H1 (cell line): ENCODE results near the gene TDRD1. TPM values are rescaled to one million over a fixed set of nuclear protein-coding genes. Genes with fewer than 3 reads are reported as not detected.

Experiments
- CTCF ChIA-PET: fragments of 300-600 bp; sonication (Branson Sonifier 250); formaldehyde crosslinking; loops from one replicate; lab custom pipeline; 2021; ENCODE audit not compliant: partially characterized antibody; lab: Charles Lee
- POLR2A ChIA-PET: fragments of 300-600 bp; sonication (Branson Sonifier 250); formaldehyde crosslinking; loops from one replicate; lab custom pipeline; 2021; ENCODE audit warnings: inconsistent platforms; ENCODE audit not compliant: partially characterized antibody; lab: Charles Lee
- DNase-seq, 2 experiments: peaks; one replicate each; pipeline versions ENCODE4 v3.0.0 to v3.0.0-alpha.2; 2010 to 2022; ENCODE audit warnings: low spot score in 2 of 2, low read depth in 1 of 2, mixed read lengths in 1 of 2
- FAIRE-seq: peaks from 2 replicates; lab custom pipeline; 2011; peaks lifted over from hg19 to GRCh38; lab: Jason Lieb, UNC
- H2AFZ ChIP-seq: 2 replicates; pipeline ENCODE4 v1.8.1; 2012; ENCODE audit warnings: low read length, inconsistent platforms
- H2AK5ac ChIP-seq: 2 replicates; pipeline ENCODE4 v1.6.1; 2013; ENCODE audit warnings: low read depth, low read length
- H2BK120ac ChIP-seq: replicated peaks from 2 replicates; pipeline ENCODE3; 2013; ENCODE audit warnings: low read depth, low read length, inconsistent platforms
- H2BK12ac ChIP-seq: 2 replicates; pipeline ENCODE4 v1.6.1; 2013; ENCODE audit warnings: low read depth, low read length
- H2BK15ac ChIP-seq: 2 replicates; pipeline ENCODE4 v1.6.1; 2013; ENCODE audit warnings: low read length
- H2BK20ac ChIP-seq: 2 replicates; pipeline ENCODE4 v1.6.1; 2013; ENCODE audit warnings: low read length
- H2BK5ac ChIP-seq: 2 replicates; pipeline ENCODE4 v1.6.1; 2013; ENCODE audit warnings: low read depth, low read length
- H3K14ac ChIP-seq: 2 replicates; pipeline ENCODE4 v1.6.1; 2013; ENCODE audit warnings: inconsistent platforms; ENCODE audit not compliant: insufficient read length
- H3K18ac ChIP-seq: 2 replicates; pipeline ENCODE4 v1.6.1; 2013; ENCODE audit warnings: low read length; ENCODE audit errors: extremely low read depth
- H3K23ac ChIP-seq: 2 replicates; pipeline ENCODE4 v1.6.1; 2013; ENCODE audit warnings: inconsistent platforms; ENCODE audit not compliant: insufficient read length
- H3K23me2 ChIP-seq: 2 replicates; pipeline ENCODE4 v1.6.1; 2013; ENCODE audit warnings: low read depth, low read length
- H3K27ac ChIP-seq: 2 replicates; pipeline ENCODE4 v1.6.1; 2011; ENCODE audit warnings: low read depth, low read length, inconsistent platforms
- H3K27me3 ChIP-seq, 4 experiments: replicated peaks in 1 of 4; 1 replicate in 1 of 4; 2 replicates in 3 of 4; pipeline versions ENCODE4 v1.6.1 to v1.8.1; 2011 to 2013; ENCODE audit warnings: low read length in 3 of 4, mild to moderate bottlenecking in 3 of 4, inconsistent platforms in 2 of 4, mixed read lengths in 2 of 4, moderate library complexity in 1 of 4; ENCODE audit not compliant: control insufficient read depth in 3 of 4, insufficient read depth in 3 of 4; ENCODE audit errors: extremely low read depth in 1 of 4
- H3K36me3 ChIP-seq, 4 experiments: 2 replicates each; pipeline versions ENCODE4 v1.6.1 to v1.8.1; 2011 to 2013; ENCODE audit warnings: mild to moderate bottlenecking in 4 of 4, low read length in 3 of 4, moderate library complexity in 2 of 4, control low read depth in 1 of 4, inconsistent platforms in 1 of 4; ENCODE audit not compliant: insufficient read depth in 4 of 4, control insufficient read depth in 2 of 4
- H3K4ac ChIP-seq: replicated peaks from 2 replicates; pipeline ENCODE3; 2013; ENCODE audit warnings: low read length, low read depth, mixed read lengths, inconsistent platforms; ENCODE audit not compliant: insufficient read length
- H3K4me1 ChIP-seq, 4 experiments: replicated peaks in 1 of 4; 1 replicate in 1 of 4; 2 replicates in 3 of 4; pipeline versions ENCODE4 v1.6.1 to v1.8.1; 2011 to 2013; ENCODE audit warnings: low read length in 3 of 4, inconsistent platforms in 2 of 4, mixed read lengths in 1 of 4; ENCODE audit not compliant: insufficient read depth in 4 of 4, control insufficient read depth in 3 of 4
- H3K4me2 ChIP-seq, 2 experiments: 2 replicates each; pipeline versions ENCODE4 v1.6.1 to v1.8.1; 2011 to 2013; ENCODE audit warnings: low read depth in 2 of 2, low read length in 2 of 2, control low read depth in 1 of 2, inconsistent platforms in 1 of 2, mild to moderate bottlenecking in 1 of 2; ENCODE audit not compliant: insufficient read depth in 1 of 2
- H3K4me3 ChIP-seq, 4 experiments: fragments of 200-600, 300-600 bp in 1 of 4; sonication (generic), shearing (Covaris generic), sonication (Bioruptor Twin) in 1 of 4; 2 replicates each; pipeline versions ENCODE4 v1.5.1 to v1.8.1; 2011 to 2016; ENCODE audit warnings: low read length in 4 of 4, low read depth in 3 of 4, control low read depth in 2 of 4, inconsistent platforms in 2 of 4, mild to moderate bottlenecking in 2 of 4, mixed read lengths in 1 of 4, moderate library complexity in 1 of 4; ENCODE audit not compliant: insufficient read depth in 2 of 4; ENCODE audit errors: extremely low read depth in 1 of 4
- H3K56ac ChIP-seq: replicated peaks from 2 replicates; pipeline ENCODE3; 2013; ENCODE audit warnings: low read depth, mild to moderate bottlenecking, mixed read lengths, low read length, inconsistent platforms; ENCODE audit not compliant: insufficient read length
- H3K79me1 ChIP-seq: 2 replicates; pipeline ENCODE4 v1.6.1; 2013; ENCODE audit warnings: low read depth, low read length, control low read depth
- H3K79me2 ChIP-seq, 2 experiments: 2 replicates each; pipeline versions ENCODE4 v1.6.1 to v1.8.1; 2012 to 2013; ENCODE audit warnings: low read length in 2 of 2, mild to moderate bottlenecking in 2 of 2, inconsistent platforms in 1 of 2; ENCODE audit not compliant: insufficient read depth in 2 of 2, control insufficient read depth in 1 of 2
- H3K9ac ChIP-seq, 4 experiments: replicated peaks in 1 of 4; 1 replicate in 1 of 4; 2 replicates in 3 of 4; pipeline versions ENCODE4 v1.6.1 to v1.8.1; 2011 to 2013; ENCODE audit warnings: low read depth in 3 of 4, low read length in 3 of 4, control low read depth in 2 of 4, mild to moderate bottlenecking in 2 of 4, moderate library complexity in 2 of 4, inconsistent platforms in 1 of 4; ENCODE audit errors: extremely low read depth in 1 of 4
- H3K9me3 ChIP-seq, 2 experiments: 2 replicates each; pipeline versions ENCODE4 v1.6.1 to v1.8.1; 2012 to 2013; ENCODE audit warnings: mild to moderate bottlenecking in 2 of 2, moderate library complexity in 2 of 2, control low read depth in 1 of 2, inconsistent platforms in 1 of 2, low read depth in 1 of 2, low read length in 1 of 2, mixed read lengths in 1 of 2; ENCODE audit not compliant: insufficient read depth in 2 of 2
- H4K20me1 ChIP-seq, 2 experiments: replicated peaks in 1 of 2; 2 replicates each; pipeline versions ENCODE3 to v1.8.1; 2011 to 2013; ENCODE audit warnings: inconsistent platforms in 2 of 2, low read length in 2 of 2, mild to moderate bottlenecking in 1 of 2; ENCODE audit not compliant: insufficient read depth in 2 of 2, control insufficient read depth in 1 of 2
- H4K5ac ChIP-seq: 2 replicates; pipeline ENCODE4 v1.6.1; 2013; ENCODE audit warnings: low read length, low read depth, mixed read lengths, inconsistent platforms; ENCODE audit not compliant: insufficient read length
- H4K8ac ChIP-seq: 2 replicates; pipeline ENCODE4 v1.8.0; 2013; ENCODE audit warnings: mild to moderate bottlenecking, moderate library complexity, low read length, inconsistent platforms; ENCODE audit not compliant: insufficient read depth; ENCODE audit errors: extremely low read depth
- H4K91ac ChIP-seq: replicated peaks from 2 replicates; pipeline ENCODE3; 2013; ENCODE audit warnings: low read length, mixed read lengths, inconsistent platforms; ENCODE audit not compliant: insufficient read length
- BACH1 ChIP-seq: IDR thresholded peaks from 2 replicates; pipeline ENCODE4 v1.6.1; 2012; ENCODE audit warnings: low read length, improper control_type of control experiment
- CHD1 ChIP-seq: IDR thresholded peaks from 2 replicates; pipeline ENCODE4 v1.6.1; 2012; ENCODE audit warnings: low read depth, low read length, improper control_type of control experiment
- CHD2 ChIP-seq: IDR thresholded peaks from 2 replicates; pipeline ENCODE4 v1.6.1; 2012; ENCODE audit warnings: low read length, improper control_type of control experiment
- EP300 ChIP-seq, 2 experiments: IDR thresholded peaks; 1 replicate in 1 of 2; 2 replicates in 1 of 2; pipeline ENCODE4 v1.6.1; 2011 to 2012; ENCODE audit warnings: low read depth in 2 of 2, low read length in 2 of 2, mild to moderate bottlenecking in 2 of 2, borderline replicate concordance in 1 of 2, inconsistent platforms in 1 of 2, moderate library complexity in 1 of 2
- FOSL1 ChIP-seq: IDR thresholded peaks from 2 replicates; pipeline ENCODE4 v1.6.1; 2011; ENCODE audit warnings: mild to moderate bottlenecking, low read depth, low read length, moderate library complexity; ENCODE audit not compliant: insufficient read depth
- HDAC2 ChIP-seq, 2 experiments: fragments of 300-600 bp in 1 of 2; sonication (generic) in 1 of 2; IDR thresholded peaks; 2 replicates each; pipeline ENCODE4 v1.6.1; 2011 to 2012; ENCODE audit warnings: low read depth in 2 of 2, low read length in 2 of 2, mild to moderate bottlenecking in 2 of 2, moderate library complexity in 2 of 2, borderline replicate concordance in 1 of 2, inconsistent platforms in 1 of 2
- KDM1A ChIP-seq: fragments of 200-600, 300-600 bp; sonication (generic); IDR thresholded peaks from 2 replicates; pipeline ENCODE4 v1.7.1; 2016; ENCODE audit warnings: mild to moderate bottlenecking, low read length, borderline replicate concordance
- MAFK ChIP-seq: IDR thresholded peaks from 2 replicates; pipeline ENCODE4 v1.6.1; 2012; ENCODE audit warnings: low read depth, mild to moderate bottlenecking, improper control_type of control experiment, low read length
- POLR2A ChIP-seq, 2 experiments: IDR thresholded peaks; 1 replicate in 1 of 2; 2 replicates in 1 of 2; pipeline ENCODE4 v1.6.1; 2011; ENCODE audit warnings: low read depth in 2 of 2, low read length in 2 of 2, mild to moderate bottlenecking in 2 of 2; ENCODE audit errors: control extremely low read depth in 1 of 2
- RBBP5 ChIP-seq: IDR thresholded peaks from 2 replicates; pipeline ENCODE4 v1.7.1; 2012; ENCODE audit warnings: low read depth, mild to moderate bottlenecking, inconsistent platforms, low read length, moderate library complexity, borderline replicate concordance
- RXRA ChIP-seq: IDR thresholded peaks from 2 replicates; pipeline ENCODE4 v1.6.1; 2011; ENCODE audit warnings: low read depth, mild to moderate bottlenecking, low read length, moderate library complexity; ENCODE audit not compliant: insufficient read depth
- SIN3A ChIP-seq, 2 experiments: IDR thresholded peaks in 1 of 2; conservative IDR thresholded peaks in 1 of 2; 2 replicates each; pipeline ENCODE4 v1.6.1; 2011 to 2012; ENCODE audit warnings: low read length in 2 of 2, improper control_type of control experiment in 1 of 2, low read depth in 1 of 2, mild to moderate bottlenecking in 1 of 2
- SIRT6 ChIP-seq: IDR thresholded peaks from one replicate; pipeline ENCODE4 v1.7.1; 2012; ENCODE audit warnings: low read length, inconsistent platforms
- SP4 ChIP-seq: IDR thresholded peaks from 2 replicates; pipeline ENCODE4 v1.6.1; 2012; ENCODE audit warnings: low read length, inconsistent platforms
- WGBS, 2 experiments: shearing (Covaris generic) in 1 of 2; methylation state at CpG; one replicate each; pipeline versions ENCODE4 v1.1.6 to v1.1.7; 2013 to 2015; ENCODE audit warnings: low lambda C conversion rate in 2 of 2, mixed read lengths in 2 of 2, inconsistent platforms in 1 of 2, low coverage in 1 of 2, missing lambda C conversion rate in 1 of 2; ENCODE audit not compliant: insufficient replicate concordance in 2 of 2, insufficient coverage in 1 of 2, insufficient read length in 1 of 2; ENCODE audit errors: extremely low coverage in 1 of 2, missing lambda C conversion rate in 1 of 2; 5-methylcytosine and 5-hydroxymethylcytosine counted together
- polyA plus RNA-seq, 7 experiments: library from polyadenylated mRNA; depleted of rRNA in 3 of 7; stranded (reverse) in 5 of 7; unstranded in 2 of 7; fragments of >200 nt in 5 of 7; fragments of 200-250 nt in 2 of 7; gene quantifications; 1 replicate in 5 of 7; 2 replicates in 1 of 7; 4 replicates in 1 of 7; pipeline versions ENCODE4 v1.2.1 to v1.2.3, GENCODE V29; 2011 to 2013; ENCODE audit warnings: missing spikeins in 2 of 7, mixed read lengths in 2 of 7
- total RNA-seq: library from RNA; stranded (reverse); fragmentation: NEBNext Ultra II Directional; extraction: Animal tissue kit (Norgen Biotek cat#: 25700); gene quantifications from 2 replicates; pipeline ENCODE4 v1.2.1, GENCODE V29; 2021

Gene TDRD1
- total and polyA plus RNA-seq, 2 of the 8 experiments (the other 6 are each of a cell fraction or from before 2014, with no cell fraction given) = 0.02 to 0.71 TPM

GRCh38 chr10:114265392-114266053 lies 86.4 kb downstream of the TDRD1 start:
- Histone ChIP-seq H4K20me1 (no peaks in the 10 kb centered on the region), H2AFZ (no peak overlapping the region), H3K4me2 (no peak overlapping the region), H3K36me3 (no peaks in the 10 kb centered on the region), H2BK120ac (no peak overlapping the region), H2BK15ac (no peak overlapping the region), H2BK20ac (no peak overlapping the region), H4K8ac (no peak overlapping the region), H2BK5ac (no peak overlapping the region), H3K79me1 (no peaks in the 10 kb centered on the region), H3K27ac (no peak overlapping the region), H3K79me2 (no peaks in the 10 kb centered on the region), H4K5ac (no peak overlapping the region), H2AK5ac (no peak overlapping the region), H3K27me3 (no peaks in the 10 kb centered on the region), H3K18ac (no peak overlapping the region), H3K14ac (no peak overlapping the region), H2BK12ac (no peak overlapping the region), H3K56ac (no peak overlapping the region), H3K23me2 (0 out of 2 replicates have a peak, but pooled peaks cover under 1% of the 10 kb centered on the region), H3K4me1 (no peaks in the 10 kb centered on the region), H3K4me3 (no peak overlapping the region), H4K91ac (no peak overlapping the region), H3K9ac (no peak overlapping the region), H3K9me3 (no peaks in the 10 kb centered on the region), H3K4ac (no peak overlapping the region), H3K23ac (no peak overlapping the region)
- WGBS, 2 experiments = 92% methylated on average over 6 of the region's 6 CpGs; no CpG with 5 or more reads in 1 of the 2 experiments
- ChIA-PET POLR2A (no interaction called here), CTCF (interaction anchor here (1.3 to 2.2 kb wide), 2 partner anchors 12 to 15 kb away, joined by 5 to 6 read pairs; no protein-coding TSS in a partner anchor)
- FAIRE-seq (no peak), DNase-seq (no peak)
- TF ChIP-seq EP300 (IDR thresholded peaks at IDR 0.05; ENCODE audit: borderline replicate concordance in 1 of 2, low read depth in 2 of 2, low read length in 2 of 2) (no peak), BACH1 (no peak), RXRA (no peak), SIN3A (conservative IDR thresholded peaks at IDR 0.05 in 1 of 2, IDR thresholded peaks at IDR 0.05 in 1 of 2; ENCODE audit: low read depth in 1 of 2, low read length in 2 of 2) (no peak), HDAC2 (IDR thresholded peaks at IDR 0.05; ENCODE audit: borderline replicate concordance in 1 of 2, low read depth in 2 of 2, low read length in 2 of 2) (no peak), RBBP5 (no peak), MAFK (no peak), SIRT6 (no peak), KDM1A (no peak), POLR2A (IDR thresholded peaks at IDR 0.05; ENCODE audit: control extremely low read depth in 1 of 2, low read depth in 2 of 2, low read length in 2 of 2) (no peak), CHD2 (no peak), FOSL1 (no peak), SP4 (no peak), CHD1 (no peak)
